ENCODE measurements around the gene SLC29A3.

Gene SLC29A3

GRCh38 chr10:71370031-71370430 lies 51.0 kb downstream of the SLC29A3 start:
- no peak for DNase-seq (ENCODE audit: low spot score)

GRCh38 chr10:71371750-71372166 lies 52.7 kb downstream of the SLC29A3 start:
- DNase-seq (ENCODE audit: low spot score), result no peak

- no peak for DNase-seq (ENCODE audit: low spot score)
Measured at GRCh38 chr10:71372882-71373495, 53.9 kb downstream of the SLC29A3 start.

- DNase-seq (ENCODE audit: low spot score), result no peak
Measured at GRCh38 chr10:71374481-71375233, 55.6 kb downstream of the SLC29A3 start.

GRCh38 chr10:71375952-71376351 lies 56.9 kb downstream of the SLC29A3 start:
- no peak for DNase-seq (ENCODE audit: low spot score)

- DNase-seq (ENCODE audit: low spot score), result no peak
Measured at GRCh38 chr10:71378336-71379117, 59.5 kb downstream of the SLC29A3 start.

GRCh38 chr10:71379118-71379766 lies 60.2 kb downstream of the SLC29A3 start:
- no peak for DNase-seq (ENCODE audit: low spot score)

GRCh38 chr10:71380841-71381240 lies 61.8 kb downstream of the SLC29A3 start:
- no peak for DNase-seq (ENCODE audit: low spot score)

GRCh38 chr10:71381611-71382010 lies 62.6 kb downstream of the SLC29A3 start:
- DNase-seq (ENCODE audit: low spot score), result no peak

GRCh38 chr10:71382028-71382427 lies 63.0 kb downstream of the SLC29A3 start:
- no peak for DNase-seq (ENCODE audit: low spot score)

GRCh38 chr10:71382757-71383156 lies 63.7 kb downstream of the SLC29A3 start:
- DNase-seq (ENCODE audit: low spot score), result no peak

- peak; percentile 69 for DNase-seq (ENCODE audit: low spot score)
Measured at GRCh38 chr10:71383972-71384687, 65.1 kb downstream of the SLC29A3 start.

- no peak for DNase-seq (ENCODE audit: low spot score)
Measured at GRCh38 chr10:71388171-71388570, 69.1 kb downstream of the SLC29A3 start.

GRCh38 chr10:71388583-71389310 lies 69.7 kb downstream of the SLC29A3 start:
- no peak for DNase-seq (ENCODE audit: low spot score)

GRCh38 chr10:71389768-71390460 lies 70.9 kb downstream of the SLC29A3 start:
- no peak for DNase-seq (ENCODE audit: low spot score)

GRCh38 chr10:71390461-71390835 lies 71.4 kb downstream of the SLC29A3 start:
- no peak for DNase-seq (ENCODE audit: low spot score)

GRCh38 chr10:71390921-71391690 lies 72.0 kb downstream of the SLC29A3 start:
- no peak for DNase-seq (ENCODE audit: low spot score)

GRCh38 chr10:71391701-71392100 lies 72.6 kb downstream of the SLC29A3 start:
- DNase-seq (ENCODE audit: low spot score), result no peak

GRCh38 chr10:71392292-71392691 lies 73.2 kb downstream of the SLC29A3 start:
- no peak for DNase-seq (ENCODE audit: low spot score)
